ENCODE results near the gene OR14I1.
"Not testable (repeated sequence)": the region's sequence is repeated elsewhere in the genome, so short reads cannot be mapped to it uniquely, and the experiment has no call there.

- not testable (repeated sequence) for TF ChIP-seq CTCF (IDR thresholded peaks at IDR 0.05; ENCODE audit: insufficient read depth, low read length, poor library complexity, severe bottlenecking); EZH2phosphoT487 (conservative IDR thresholded peaks at IDR 0.05; ENCODE audit: low read length)
Observed at GRCh38 chr1:248663453-248664328, 38.9 kb downstream of the OR14I1 start.
